H1 (cell line): ENCODE data around the gene PTPN3. TPM values are rescaled to one million over a fixed set of nuclear protein-coding genes. Genes with fewer than 3 reads are reported as not detected.

Experiments
- CTCF ChIA-PET: fragments of 300-600 bp; sonication (Branson Sonifier 250); formaldehyde crosslinking; loops from one replicate; lab custom pipeline; 2021; ENCODE audit not compliant: partially characterized antibody; lab: Charles Lee
- POLR2A ChIA-PET: fragments of 300-600 bp; sonication (Branson Sonifier 250); formaldehyde crosslinking; loops from one replicate; lab custom pipeline; 2021; ENCODE audit warnings: inconsistent platforms; ENCODE audit not compliant: partially characterized antibody; lab: Charles Lee
- DNase-seq, 2 experiments: peaks; one replicate each; pipeline versions ENCODE4 v3.0.0 to v3.0.0-alpha.2; 2010 to 2022; ENCODE audit warnings: low spot score in 2 of 2, low read depth in 1 of 2, mixed read lengths in 1 of 2
- FAIRE-seq: peaks from 2 replicates; lab custom pipeline; 2011; peaks lifted over from hg19 to GRCh38; lab: Jason Lieb, UNC
- H2AFZ ChIP-seq: 2 replicates; pipeline ENCODE4 v1.8.1; 2012; ENCODE audit warnings: low read length, inconsistent platforms
- H2AK5ac ChIP-seq: 2 replicates; pipeline ENCODE4 v1.6.1; 2013; ENCODE audit warnings: low read depth, low read length
- H2BK120ac ChIP-seq: replicated peaks from 2 replicates; pipeline ENCODE3; 2013; ENCODE audit warnings: low read depth, low read length, inconsistent platforms
- H2BK12ac ChIP-seq: 2 replicates; pipeline ENCODE4 v1.6.1; 2013; ENCODE audit warnings: low read depth, low read length
- H2BK15ac ChIP-seq: 2 replicates; pipeline ENCODE4 v1.6.1; 2013; ENCODE audit warnings: low read length
- H2BK20ac ChIP-seq: 2 replicates; pipeline ENCODE4 v1.6.1; 2013; ENCODE audit warnings: low read length
- H2BK5ac ChIP-seq: 2 replicates; pipeline ENCODE4 v1.6.1; 2013; ENCODE audit warnings: low read depth, low read length
- H3K14ac ChIP-seq: 2 replicates; pipeline ENCODE4 v1.6.1; 2013; ENCODE audit warnings: inconsistent platforms; ENCODE audit not compliant: insufficient read length
- H3K18ac ChIP-seq: 2 replicates; pipeline ENCODE4 v1.6.1; 2013; ENCODE audit warnings: low read length; ENCODE audit errors: extremely low read depth
- H3K23ac ChIP-seq: 2 replicates; pipeline ENCODE4 v1.6.1; 2013; ENCODE audit warnings: inconsistent platforms; ENCODE audit not compliant: insufficient read length
- H3K23me2 ChIP-seq: 2 replicates; pipeline ENCODE4 v1.6.1; 2013; ENCODE audit warnings: low read depth, low read length
- H3K27ac ChIP-seq: 2 replicates; pipeline ENCODE4 v1.6.1; 2011; ENCODE audit warnings: low read depth, low read length, inconsistent platforms
- H3K27me3 ChIP-seq, 4 experiments: replicated peaks in 1 of 4; 1 replicate in 1 of 4; 2 replicates in 3 of 4; pipeline versions ENCODE4 v1.6.1 to v1.8.1; 2011 to 2013; ENCODE audit warnings: low read length in 3 of 4, mild to moderate bottlenecking in 3 of 4, inconsistent platforms in 2 of 4, mixed read lengths in 2 of 4, moderate library complexity in 1 of 4; ENCODE audit not compliant: control insufficient read depth in 3 of 4, insufficient read depth in 3 of 4; ENCODE audit errors: extremely low read depth in 1 of 4
- H3K36me3 ChIP-seq, 4 experiments: 2 replicates each; pipeline versions ENCODE4 v1.6.1 to v1.8.1; 2011 to 2013; ENCODE audit warnings: mild to moderate bottlenecking in 4 of 4, low read length in 3 of 4, moderate library complexity in 2 of 4, control low read depth in 1 of 4, inconsistent platforms in 1 of 4; ENCODE audit not compliant: insufficient read depth in 4 of 4, control insufficient read depth in 2 of 4
- H3K4ac ChIP-seq: replicated peaks from 2 replicates; pipeline ENCODE3; 2013; ENCODE audit warnings: low read length, low read depth, mixed read lengths, inconsistent platforms; ENCODE audit not compliant: insufficient read length
- H3K4me1 ChIP-seq, 4 experiments: replicated peaks in 1 of 4; 1 replicate in 1 of 4; 2 replicates in 3 of 4; pipeline versions ENCODE4 v1.6.1 to v1.8.1; 2011 to 2013; ENCODE audit warnings: low read length in 3 of 4, inconsistent platforms in 2 of 4, mixed read lengths in 1 of 4; ENCODE audit not compliant: insufficient read depth in 4 of 4, control insufficient read depth in 3 of 4
- H3K4me2 ChIP-seq, 2 experiments: 2 replicates each; pipeline versions ENCODE4 v1.6.1 to v1.8.1; 2011 to 2013; ENCODE audit warnings: low read depth in 2 of 2, low read length in 2 of 2, control low read depth in 1 of 2, inconsistent platforms in 1 of 2, mild to moderate bottlenecking in 1 of 2; ENCODE audit not compliant: insufficient read depth in 1 of 2
- H3K4me3 ChIP-seq, 4 experiments: fragments of 200-600, 300-600 bp in 1 of 4; sonication (generic), shearing (Covaris generic), sonication (Bioruptor Twin) in 1 of 4; 2 replicates each; pipeline versions ENCODE4 v1.5.1 to v1.8.1; 2011 to 2016; ENCODE audit warnings: low read length in 4 of 4, low read depth in 3 of 4, control low read depth in 2 of 4, inconsistent platforms in 2 of 4, mild to moderate bottlenecking in 2 of 4, mixed read lengths in 1 of 4, moderate library complexity in 1 of 4; ENCODE audit not compliant: insufficient read depth in 2 of 4; ENCODE audit errors: extremely low read depth in 1 of 4
- H3K56ac ChIP-seq: replicated peaks from 2 replicates; pipeline ENCODE3; 2013; ENCODE audit warnings: low read depth, mild to moderate bottlenecking, mixed read lengths, low read length, inconsistent platforms; ENCODE audit not compliant: insufficient read length
- H3K79me1 ChIP-seq: 2 replicates; pipeline ENCODE4 v1.6.1; 2013; ENCODE audit warnings: low read depth, low read length, control low read depth
- H3K79me2 ChIP-seq, 2 experiments: 2 replicates each; pipeline versions ENCODE4 v1.6.1 to v1.8.1; 2012 to 2013; ENCODE audit warnings: low read length in 2 of 2, mild to moderate bottlenecking in 2 of 2, inconsistent platforms in 1 of 2; ENCODE audit not compliant: insufficient read depth in 2 of 2, control insufficient read depth in 1 of 2
- H3K9ac ChIP-seq, 4 experiments: replicated peaks in 1 of 4; 1 replicate in 1 of 4; 2 replicates in 3 of 4; pipeline versions ENCODE4 v1.6.1 to v1.8.1; 2011 to 2013; ENCODE audit warnings: low read depth in 3 of 4, low read length in 3 of 4, control low read depth in 2 of 4, mild to moderate bottlenecking in 2 of 4, moderate library complexity in 2 of 4, inconsistent platforms in 1 of 4; ENCODE audit errors: extremely low read depth in 1 of 4
- H3K9me3 ChIP-seq, 2 experiments: 2 replicates each; pipeline versions ENCODE4 v1.6.1 to v1.8.1; 2012 to 2013; ENCODE audit warnings: mild to moderate bottlenecking in 2 of 2, moderate library complexity in 2 of 2, control low read depth in 1 of 2, inconsistent platforms in 1 of 2, low read depth in 1 of 2, low read length in 1 of 2, mixed read lengths in 1 of 2; ENCODE audit not compliant: insufficient read depth in 2 of 2
- H4K20me1 ChIP-seq, 2 experiments: replicated peaks in 1 of 2; 2 replicates each; pipeline versions ENCODE3 to v1.8.1; 2011 to 2013; ENCODE audit warnings: inconsistent platforms in 2 of 2, low read length in 2 of 2, mild to moderate bottlenecking in 1 of 2; ENCODE audit not compliant: insufficient read depth in 2 of 2, control insufficient read depth in 1 of 2
- H4K5ac ChIP-seq: 2 replicates; pipeline ENCODE4 v1.6.1; 2013; ENCODE audit warnings: low read length, low read depth, mixed read lengths, inconsistent platforms; ENCODE audit not compliant: insufficient read length
- H4K8ac ChIP-seq: 2 replicates; pipeline ENCODE4 v1.8.0; 2013; ENCODE audit warnings: mild to moderate bottlenecking, moderate library complexity, low read length, inconsistent platforms; ENCODE audit not compliant: insufficient read depth; ENCODE audit errors: extremely low read depth
- H4K91ac ChIP-seq: replicated peaks from 2 replicates; pipeline ENCODE3; 2013; ENCODE audit warnings: low read length, mixed read lengths, inconsistent platforms; ENCODE audit not compliant: insufficient read length
- CBX5 ChIP-seq: fragments of 300-800, 300-1000 bp; sonication (generic); IDR thresholded peaks from 2 replicates; pipeline ENCODE4 v1.7.1; 2016; ENCODE audit warnings: antibody characterized with exemption, low read length, low read depth
- RAD21 ChIP-seq, 2 experiments: IDR thresholded peaks in 1 of 2; conservative IDR thresholded peaks in 1 of 2; 2 replicates each; pipeline ENCODE4 v1.6.1; 2011; ENCODE audit warnings: low read depth in 2 of 2, low read length in 2 of 2, improper control_type of control experiment in 1 of 2, inconsistent platforms in 1 of 2, mild to moderate bottlenecking in 1 of 2, moderate library complexity in 1 of 2
- WGBS, 2 experiments: shearing (Covaris generic) in 1 of 2; methylation state at CpG; one replicate each; pipeline versions ENCODE4 v1.1.6 to v1.1.7; 2013 to 2015; ENCODE audit warnings: low lambda C conversion rate in 2 of 2, mixed read lengths in 2 of 2, inconsistent platforms in 1 of 2, low coverage in 1 of 2, missing lambda C conversion rate in 1 of 2; ENCODE audit not compliant: insufficient replicate concordance in 2 of 2, insufficient coverage in 1 of 2, insufficient read length in 1 of 2; ENCODE audit errors: extremely low coverage in 1 of 2, missing lambda C conversion rate in 1 of 2; 5-methylcytosine and 5-hydroxymethylcytosine counted together
- polyA plus RNA-seq, 7 experiments: library from polyadenylated mRNA; depleted of rRNA in 3 of 7; stranded (reverse) in 5 of 7; unstranded in 2 of 7; fragments of >200 nt in 5 of 7; fragments of 200-250 nt in 2 of 7; gene quantifications; 1 replicate in 5 of 7; 2 replicates in 1 of 7; 4 replicates in 1 of 7; pipeline versions ENCODE4 v1.2.1 to v1.2.3, GENCODE V29; 2011 to 2013; ENCODE audit warnings: missing spikeins in 2 of 7, mixed read lengths in 2 of 7
- total RNA-seq: library from RNA; stranded (reverse); fragmentation: NEBNext Ultra II Directional; extraction: Animal tissue kit (Norgen Biotek cat#: 25700); gene quantifications from 2 replicates; pipeline ENCODE4 v1.2.1, GENCODE V29; 2021

The PTPN3 gene
- total and polyA plus RNA-seq, 2 of the 8 experiments (the other 6 are each of a cell fraction or from before 2014, with no cell fraction given): 2.9 to 3.7 TPM

DNA sequence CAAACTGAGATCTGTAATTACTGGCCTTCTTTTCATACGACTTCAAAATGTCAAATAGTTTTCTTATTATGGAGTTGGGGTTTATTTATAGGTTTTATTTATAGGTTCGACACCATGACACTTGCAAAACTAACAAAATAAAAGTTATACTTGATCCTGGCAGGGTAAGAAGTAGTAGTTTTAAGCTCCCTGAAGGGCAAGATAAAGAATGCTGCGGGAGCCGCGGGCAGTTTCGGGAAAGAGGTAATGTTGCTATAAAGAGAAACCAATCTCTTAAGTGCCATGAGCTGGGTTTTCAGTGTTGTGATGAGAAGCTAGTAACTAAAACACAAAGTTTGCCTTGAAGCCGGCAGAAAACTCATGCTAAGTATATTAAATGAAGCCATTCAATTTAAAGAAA is 24.8 kb downstream of the PTPN3 start:
- DNase-seq: no peak
- Histone ChIP-seq H3K36me3 (no peaks in the 10 kb centered on the region), H2AK5ac (no peak overlapping the region), H4K8ac (no peak overlapping the region), H3K79me2 (no peaks in the 10 kb centered on the region), H2AFZ (no peak overlapping the region), H3K9me3 (no peaks in the 10 kb centered on the region), H3K18ac (no peak overlapping the region), H3K23ac (no peak overlapping the region), H3K14ac (no peak overlapping the region), H3K56ac (no peak overlapping the region), H4K20me1 (no peaks in the 10 kb centered on the region), H2BK5ac (no peak overlapping the region), H3K27ac (no peak overlapping the region), H3K27me3 (no peaks in the 10 kb centered on the region), H4K91ac (no peak overlapping the region), H3K23me2 (no peaks in the 10 kb centered on the region), H3K4me2 (no peak overlapping the region), H3K4me3 (no peak overlapping the region), H3K9ac (no peak overlapping the region), H3K4me1 (no peaks in the 10 kb centered on the region), H3K4ac (no peak overlapping the region), H2BK20ac (no peak overlapping the region), H4K5ac (no peak overlapping the region), H2BK120ac (no peak overlapping the region), H2BK12ac (no peak overlapping the region), H2BK15ac (no peak overlapping the region), H3K79me1 (no peaks in the 10 kb centered on the region)
- ChIA-PET POLR2A (interaction anchor here (1.3 kb wide), 1 partner anchor 10 kb away, joined by 3 read pairs; no protein-coding TSS in a partner anchor), CTCF (interaction anchor here (2.9 kb wide), 1 partner anchor 32 kb away, joined by 8 read pairs; no protein-coding TSS in a partner anchor)
- WGBS, 2 experiments: 91% methylated on average over 7 of the region's 7 CpGs; no CpG with 5 or more reads in 1 of the 2 experiments
- TF ChIP-seq CBX5: no peak
- TF ChIP-seq RAD21 (IDR thresholded peaks at IDR 0.05 in 1 of 2, conservative IDR thresholded peaks at IDR 0.05 in 1 of 2; ENCODE audit: low read depth in 2 of 2, low read length in 2 of 2): no peak
- FAIRE-seq: no peak
